ENCODE measurements around the gene HDAC1. TPM values are rescaled to one million over a fixed set of nuclear protein-coding genes. Genes with fewer than 3 reads are reported as not detected.

Gene HDAC1
- total and polyA plus RNA-seq, 2 experiments from 2014 or later: 53.8 to 58.5 TPM

- Histone ChIP-seq H3K9me2 (ENCODE audit: insufficient read depth) (no peaks in the 10 kb centered on the region), H3K9me3 (ENCODE audit: low read depth) (no peaks in the 10 kb centered on the region), H3F3A (ENCODE audit: insufficient read depth) (peaks cover 11% of the 10 kb centered on the region; the same call in 1 of the 2 replicates), H3K27me3 (replicated peaks; ENCODE audit: insufficient read depth) (no peaks in the 10 kb centered on the region), H3K79me2 (ENCODE audit: insufficient read depth) (no peaks in the 10 kb centered on the region), H3K27ac (no peak overlapping the region), H4K20me1 (ENCODE audit: insufficient read depth) (no peaks in the 10 kb centered on the region), H3K4me1 (ENCODE audit: insufficient read depth) (no peaks in the 10 kb centered on the region), H3K9ac (no peak overlapping the region), H3K4me2 (ENCODE audit: unreplicated experiment) (no peak overlapping the region), H3K36me3 (ENCODE audit: low read depth) (peaks cover 11% of the 10 kb centered on the region; the same call in 1 of the 2 replicates), H3K4me3 (no peak overlapping the region), H2AFZ (no peak overlapping the region)
- 92 to 95% methylated on average over 6 of the region's 6 CpGs for WGBS, 2 experiments (ENCODE audit: low coverage in 1 of 2, low lambda C conversion rate in 2 of 2, missing lambda C conversion rate in 2 of 2)
- TF ChIP-seq EZH2phosphoT487 (IDR thresholded peaks at IDR 0.05; ENCODE audit: insufficient read depth, low read depth) (no peak), EZH2 (IDR thresholded peaks at IDR 0.05; ENCODE audit: insufficient read depth, poor library complexity, severe bottlenecking) (no peak)
- in situ Hi-C loops (cut with MboI): no loop called here
- no peak for DNase-seq
Observed at GRCh38 chr1:32365445-32365844, 73.6 kb downstream of the HDAC1 start.

DNA sequence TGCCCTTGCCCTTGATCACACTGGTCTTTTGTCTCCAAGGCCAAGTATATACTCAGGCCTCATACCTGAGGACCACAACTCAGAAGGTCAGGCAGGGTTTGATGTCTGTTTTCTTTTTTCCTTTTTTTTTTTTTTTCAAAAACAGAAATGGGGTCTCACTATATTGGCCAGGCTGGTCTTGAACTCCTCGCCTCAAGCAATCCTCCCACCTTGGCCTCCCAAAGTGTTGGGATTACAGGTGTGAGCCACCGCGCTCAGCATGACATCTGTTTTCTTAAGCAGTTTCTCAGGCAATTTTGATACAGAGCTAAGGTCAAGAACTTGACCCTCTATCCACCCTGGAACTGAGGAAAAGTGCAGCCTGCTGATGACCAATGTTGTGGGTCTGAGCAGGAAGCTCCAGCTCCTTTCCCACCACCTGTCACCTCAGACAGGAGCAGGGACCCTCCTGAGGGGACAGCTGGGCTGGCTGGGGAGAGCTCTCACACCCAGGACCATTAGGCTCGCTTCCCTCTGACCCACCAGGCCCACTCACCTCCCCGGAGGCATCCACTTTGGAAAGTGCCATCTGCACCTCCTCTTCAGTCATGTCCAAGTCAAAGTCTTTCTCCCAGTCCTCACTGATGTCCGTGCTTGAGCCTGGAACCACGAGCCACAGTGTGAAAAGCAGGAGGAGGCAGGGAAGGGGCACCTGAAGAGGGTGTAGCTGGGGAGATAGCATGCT is 76.2 kb downstream of the HDAC1 start:
- Histone ChIP-seq H3K79me2 (ENCODE audit: insufficient read depth) (no peaks in the 10 kb centered on the region), H3K36me3 (ENCODE audit: low read depth) (peaks cover 11% of the 10 kb centered on the region; the same call in 1 of the 2 replicates), H3K9ac (no peak overlapping the region), H3K4me3 (no peak overlapping the region), H3K4me2 (ENCODE audit: unreplicated experiment) (no peak overlapping the region), H3F3A (ENCODE audit: insufficient read depth) (peaks cover 8% of the 10 kb centered on the region; the same call in 1 of the 2 replicates), H3K27ac (no peak overlapping the region), H3K4me1 (ENCODE audit: insufficient read depth) (no peaks in the 10 kb centered on the region), H2AFZ (no peak overlapping the region), H3K27me3 (replicated peaks; ENCODE audit: insufficient read depth) (no peaks in the 10 kb centered on the region), H3K9me2 (ENCODE audit: insufficient read depth) (no peaks in the 10 kb centered on the region), H3K9me3 (ENCODE audit: low read depth) (no peaks in the 10 kb centered on the region), H4K20me1 (ENCODE audit: insufficient read depth) (no peaks in the 10 kb centered on the region)
- no peak for DNase-seq
- TF ChIP-seq EZH2phosphoT487 (IDR thresholded peaks at IDR 0.05; ENCODE audit: insufficient read depth, low read depth): no peak
- no peak for TF ChIP-seq EZH2 (IDR thresholded peaks at IDR 0.05; ENCODE audit: insufficient read depth, poor library complexity, severe bottlenecking)
- 89 to 93% methylated on average over 7 of the region's 7 CpGs for WGBS, 2 experiments (ENCODE audit: low coverage in 1 of 2, low lambda C conversion rate in 2 of 2, missing lambda C conversion rate in 2 of 2)
- in situ Hi-C loops (cut with MboI): no loop called here

- no peaks in the 10 kb centered on the region for H3K27me3 ChIP-seq (replicated peaks; ENCODE audit: insufficient read depth)
- WGBS, 2 experiments (ENCODE audit: low coverage in 1 of 2, low lambda C conversion rate in 2 of 2, missing lambda C conversion rate in 2 of 2): 90 to 92% methylated on average over 5 of the region's 5 CpGs
- H3K79me2 ChIP-seq (ENCODE audit: insufficient read depth): no peaks in the 10 kb centered on the region
- H2AFZ ChIP-seq: no peak overlapping the region
- H3K4me2 ChIP-seq (ENCODE audit: unreplicated experiment): no peak overlapping the region
- in situ Hi-C loops (cut with MboI): no loop called here
- no peaks in the 10 kb centered on the region for H3F3A ChIP-seq (ENCODE audit: insufficient read depth)
- H3K9me3 ChIP-seq (ENCODE audit: low read depth): no peaks in the 10 kb centered on the region
- H3K4me3 ChIP-seq: no peak overlapping the region
- H3K4me1 ChIP-seq (ENCODE audit: insufficient read depth): no peaks in the 10 kb centered on the region
- no peak overlapping the region for H3K27ac ChIP-seq
- no peaks in the 10 kb centered on the region for H3K9me2 ChIP-seq (ENCODE audit: insufficient read depth)
- peaks cover 31% of the 10 kb centered on the region; the same call in 1 of the 2 replicates for H3K36me3 ChIP-seq (ENCODE audit: low read depth)
- TF ChIP-seq EZH2 (IDR thresholded peaks at IDR 0.05; ENCODE audit: insufficient read depth, poor library complexity, severe bottlenecking) (no peak), EZH2phosphoT487 (IDR thresholded peaks at IDR 0.05; ENCODE audit: insufficient read depth, low read depth) (no peak)
- H3K9ac ChIP-seq: no peak overlapping the region
- no peak for DNase-seq
- H4K20me1 ChIP-seq (ENCODE audit: insufficient read depth): no peaks in the 10 kb centered on the region
Observed at GRCh38 chr1:32372149-32372756, 80.4 kb downstream of the HDAC1 start.

GRCh38 chr1:32373996-32374592 is 82.2 kb downstream of the HDAC1 start:
- no peak overlapping the region for H3K4me3 ChIP-seq
- in situ Hi-C loops (cut with MboI): no loop called here
- no peaks in the 10 kb centered on the region for H3F3A ChIP-seq (ENCODE audit: insufficient read depth)
- no peak overlapping the region for H2AFZ ChIP-seq
- peaks cover 31% of the 10 kb centered on the region; the same call in 1 of the 2 replicates for H3K36me3 ChIP-seq (ENCODE audit: low read depth)
- H3K27me3 ChIP-seq (replicated peaks; ENCODE audit: insufficient read depth): no peaks in the 10 kb centered on the region
- H3K27ac ChIP-seq: no peak overlapping the region
- H3K9ac ChIP-seq: no peak overlapping the region
- H3K9me3 ChIP-seq (ENCODE audit: low read depth): no peaks in the 10 kb centered on the region
- H3K79me2 ChIP-seq (ENCODE audit: insufficient read depth): no peaks in the 10 kb centered on the region
- no peak for DNase-seq
- no peak overlapping the region for H3K4me2 ChIP-seq (ENCODE audit: unreplicated experiment)
- H3K9me2 ChIP-seq (ENCODE audit: insufficient read depth): no peaks in the 10 kb centered on the region
- H3K4me1 ChIP-seq (ENCODE audit: insufficient read depth): no peaks in the 10 kb centered on the region
- WGBS, 2 experiments (ENCODE audit: low coverage in 1 of 2, low lambda C conversion rate in 2 of 2, missing lambda C conversion rate in 2 of 2): 94 to 97% methylated on average over 1 of the region's 1 CpG
- TF ChIP-seq EZH2 (IDR thresholded peaks at IDR 0.05; ENCODE audit: insufficient read depth, poor library complexity, severe bottlenecking): no peak
- no peak for TF ChIP-seq EZH2phosphoT487 (IDR thresholded peaks at IDR 0.05; ENCODE audit: insufficient read depth, low read depth)
- no peaks in the 10 kb centered on the region for H4K20me1 ChIP-seq (ENCODE audit: insufficient read depth)

Measured in GM23248 (cell line).